Breast epithelium (tissue), 4 donors: Measurements from ENCODE around the gene FLT3LG. TPM values are rescaled to one million over a fixed set of nuclear protein-coding genes. Genes with fewer than 3 reads are reported as not detected.

Source experiments
- DNase-seq, 2 donors: peaks; one replicate each; pipeline ENCODE4 v3.0.0-alpha.2; 2019; ENCODE audit warnings: low spot score in 2 of 2
- H3K27ac ChIP-seq, 2 donors: fragments of 200-600 bp; sonication (generic) in 1 of 2; one replicate each; pipeline ENCODE4 v1.5.1; 2016 to 2019; ENCODE audit warnings: mild to moderate bottlenecking in 1 of 2
- H3K27me3 ChIP-seq, 2 donors: fragments of 200-600 bp; sonication (generic) in 1 of 2; one replicate each; pipeline versions ENCODE4 v1.5.1 to v1.6.0; 2017 to 2019; ENCODE audit warnings: control low read depth in 1 of 2, mild to moderate bottlenecking in 1 of 2
- H3K36me3 ChIP-seq: fragments of 200-600 bp; one replicate; pipeline ENCODE4 v1.5.1; 2019
- H3K4me1 ChIP-seq, 2 donors: fragments of 200-600 bp; sonication (generic); one replicate each; pipeline ENCODE4 v1.5.1; 2016 to 2019; ENCODE audit warnings: control low read depth in 1 of 2
- H3K4me3 ChIP-seq, 3 donors: fragments of 200-600 bp; sonication (generic); 1 replicate in 2 of 3; 2 replicates in 1 of 3; pipeline ENCODE4 v1.5.1; 2016 to 2019; ENCODE audit warnings: mild to moderate bottlenecking in 3 of 3, moderate library complexity in 2 of 3
- H3K9me3 ChIP-seq, 2 donors: fragments of 200-600 bp; sonication (generic) in 1 of 2; one replicate each; pipeline ENCODE4 v1.5.1; 2016 to 2019; ENCODE audit warnings: control low read depth in 1 of 2
- POLR2A ChIP-seq: fragments of 450-650 bp; IDR thresholded peaks from one replicate; pipeline ENCODE4 v1.6.1; 2016; ENCODE audit warnings: antibody characterized with exemption, mild to moderate bottlenecking, moderate library complexity
- POLR2AphosphoS5 ChIP-seq, 3 donors: sonication (generic); formaldehyde crosslinking; IDR thresholded peaks; one replicate each; pipeline ENCODE4 v1.6.1; 2017; ENCODE audit warnings: antibody characterized with exemption in 3 of 3
- intact Hi-C: fragments of 100-400 bp; cut with DNase I; formaldehyde crosslinking; loops from one replicate; pipeline ENCODE4 v1.15.1; 2023; ENCODE audit warnings: low total_unique reads
- total RNA-seq, 3 donors: library from RNA; depleted of rRNA; stranded (reverse); fragments of >200 nt; gene quantifications; one replicate each; pipeline ENCODE4 v1.1.0, GENCODE V29; 2016
- TF ChIP-seq, protein P1 (sequence below), 3 donors: fragments of 450-650 bp; IDR thresholded peaks; one replicate each; pipeline ENCODE4 v1.5.1; 2016 to 2017; ENCODE audit warnings: antibody characterized with exemption in 3 of 3, mild to moderate bottlenecking in 3 of 3, moderate library complexity in 3 of 3

The FLT3LG gene
- total RNA-seq, 3 donors from 2014 or later, result 4.3 to 7.0 (median 4.6) TPM

DNA sequence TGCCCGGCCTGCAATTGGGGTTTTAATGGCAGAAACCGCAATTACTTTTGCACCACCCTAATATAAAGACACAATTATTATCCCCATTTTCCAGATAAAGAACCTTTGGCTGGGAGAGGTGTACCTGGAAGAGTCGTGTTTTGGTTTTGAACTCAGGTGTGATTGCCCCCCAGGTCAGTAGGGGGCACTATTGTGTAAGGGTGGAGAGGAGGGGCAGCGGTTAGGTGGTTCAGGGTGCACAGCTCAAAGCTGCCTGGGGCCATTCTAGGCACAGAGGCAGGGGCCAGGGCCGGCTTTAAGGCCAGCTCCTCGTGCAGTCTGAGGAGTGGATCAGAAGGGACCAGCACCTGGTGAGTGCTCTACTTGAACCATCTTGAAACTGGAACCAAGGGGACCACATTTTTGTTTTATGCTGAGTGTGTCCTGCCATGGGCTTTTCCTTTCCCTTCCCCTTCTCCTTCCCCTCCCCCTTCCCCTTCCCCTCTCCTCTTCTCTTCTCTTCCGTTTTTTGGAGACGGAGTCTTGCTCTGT lies 32.6 kb downstream of the FLT3LG start:
- no peak overlapping the region for H3K27ac ChIP-seq
- H3K4me1 ChIP-seq, result no peaks in the 10 kb centered on the region
- intact Hi-C loops, result loop anchor here (5.0 kb wide), 1 partner anchor 439 kb away; no protein-coding TSS in a partner anchor
- no peaks in the 10 kb centered on the region for H3K27me3 ChIP-seq
- TF ChIP-seq, protein P1, sequence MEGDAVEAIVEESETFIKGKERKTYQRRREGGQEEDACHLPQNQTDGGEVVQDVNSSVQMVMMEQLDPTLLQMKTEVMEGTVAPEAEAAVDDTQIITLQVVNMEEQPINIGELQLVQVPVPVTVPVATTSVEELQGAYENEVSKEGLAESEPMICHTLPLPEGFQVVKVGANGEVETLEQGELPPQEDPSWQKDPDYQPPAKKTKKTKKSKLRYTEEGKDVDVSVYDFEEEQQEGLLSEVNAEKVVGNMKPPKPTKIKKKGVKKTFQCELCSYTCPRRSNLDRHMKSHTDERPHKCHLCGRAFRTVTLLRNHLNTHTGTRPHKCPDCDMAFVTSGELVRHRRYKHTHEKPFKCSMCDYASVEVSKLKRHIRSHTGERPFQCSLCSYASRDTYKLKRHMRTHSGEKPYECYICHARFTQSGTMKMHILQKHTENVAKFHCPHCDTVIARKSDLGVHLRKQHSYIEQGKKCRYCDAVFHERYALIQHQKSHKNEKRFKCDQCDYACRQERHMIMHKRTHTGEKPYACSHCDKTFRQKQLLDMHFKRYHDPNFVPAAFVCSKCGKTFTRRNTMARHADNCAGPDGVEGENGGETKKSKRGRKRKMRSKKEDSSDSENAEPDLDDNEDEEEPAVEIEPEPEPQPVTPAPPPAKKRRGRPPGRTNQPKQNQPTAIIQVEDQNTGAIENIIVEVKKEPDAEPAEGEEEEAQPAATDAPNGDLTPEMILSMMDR (IDR thresholded peaks at IDR 0.05), result peak; percentile 42 to 75 (median 61)
- no peak for TF ChIP-seq POLR2AphosphoS5 (IDR thresholded peaks at IDR 0.05)
- no peak overlapping the region for H3K4me3 ChIP-seq
- DNase-seq, result no peak
- no peaks in the 10 kb centered on the region for H3K9me3 ChIP-seq
- H3K36me3 ChIP-seq, result no peaks in the 10 kb centered on the region

DNA sequence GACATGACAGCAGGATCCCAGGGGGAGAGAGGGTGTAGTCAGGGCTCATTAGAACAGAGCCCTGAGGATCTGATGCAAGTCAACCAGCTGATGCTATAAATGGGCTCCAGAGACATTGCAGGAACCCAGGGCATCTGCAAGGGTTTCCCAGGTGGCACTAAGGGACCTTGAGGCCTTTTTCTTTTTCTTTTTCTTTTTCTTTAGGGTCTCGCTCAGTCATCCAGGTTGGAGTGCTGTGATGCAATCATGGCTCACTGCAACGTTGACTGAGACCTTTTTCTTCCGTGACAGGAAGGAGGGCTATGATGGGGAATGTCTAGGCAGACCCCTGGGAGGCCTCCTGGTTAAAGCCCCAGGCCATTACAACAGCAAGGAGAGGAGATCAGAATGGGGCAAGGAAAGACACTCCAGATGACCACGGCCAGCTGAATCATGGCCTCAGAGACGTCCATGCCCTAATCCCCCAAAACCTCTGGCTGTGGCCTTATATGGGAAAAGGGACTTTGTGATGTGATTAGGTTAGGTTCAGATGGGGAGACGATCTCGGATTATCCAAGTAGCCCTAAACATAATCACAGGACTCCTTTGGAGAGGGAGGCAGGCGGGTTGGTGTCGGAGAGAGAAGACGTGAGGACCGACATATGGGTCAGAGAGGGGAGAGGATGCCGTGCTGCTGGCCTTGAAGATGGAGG lies 33.9 kb downstream of the FLT3LG start:
- Histone ChIP-seq H3K4me1 (no peaks in the 10 kb centered on the region), H3K27ac (no peak overlapping the region), H3K9me3 (no peaks in the 10 kb centered on the region), H3K27me3 (no peaks in the 10 kb centered on the region), H3K36me3 (no peaks in the 10 kb centered on the region), H3K4me3 (no peak overlapping the region)
- DNase-seq, result no peak
- intact Hi-C loops, result loop anchor here (1.0 to 5.0 kb wide), 2 partner anchors 25 to 441 kb away; no protein-coding TSS in a partner anchor
- TF ChIP-seq POLR2A (no peak), POLR2AphosphoS5 (IDR thresholded peaks at IDR 0.05) (no peak)
- TF ChIP-seq, protein P1 (IDR thresholded peaks at IDR 0.05), result no peak

DNA sequence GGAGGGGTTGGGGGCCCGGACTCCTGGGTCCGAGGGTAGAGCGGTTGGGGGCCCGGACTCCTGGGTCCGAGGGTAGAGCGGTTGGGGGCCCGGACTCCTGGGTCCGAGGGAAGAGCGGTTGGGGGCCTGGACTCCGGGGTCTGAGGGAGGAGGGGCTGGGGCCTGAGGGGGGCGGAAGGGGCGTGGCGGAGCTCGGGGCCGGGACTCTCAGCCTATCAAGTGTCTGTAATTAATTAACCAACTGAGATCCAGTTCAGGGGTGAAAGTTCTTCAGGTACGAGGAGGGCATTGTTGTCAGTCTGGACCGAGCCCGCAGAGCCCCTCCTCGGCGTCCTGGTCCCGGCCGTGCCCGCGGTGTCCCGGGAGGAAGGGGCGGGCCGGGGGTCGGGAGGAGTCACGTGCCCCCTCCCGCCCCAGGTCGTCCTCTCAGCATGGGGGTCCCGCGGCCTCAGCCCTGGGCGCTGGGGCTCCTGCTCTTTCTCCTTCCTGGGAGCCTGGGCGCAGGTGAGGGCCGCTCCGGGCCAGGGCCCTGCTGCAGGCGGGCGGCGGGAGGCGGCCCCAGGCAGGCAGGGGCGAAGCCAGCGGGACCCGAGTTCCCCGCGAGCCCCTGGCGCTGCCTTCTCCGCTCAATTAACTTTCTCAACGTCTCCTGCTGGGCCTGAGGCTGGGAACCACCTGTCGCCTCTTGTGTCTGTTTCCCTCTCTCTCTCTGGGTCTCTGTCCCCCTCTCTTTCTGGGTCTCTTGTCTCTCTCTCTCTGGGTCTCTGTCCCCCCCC lies 39.1 kb downstream of the FLT3LG start:
- no peaks in the 10 kb centered on the region for H3K9me3 ChIP-seq
- H3K27me3 ChIP-seq, result no peaks in the 10 kb centered on the region
- H3K36me3 ChIP-seq, result no peaks in the 10 kb centered on the region
- H3K27ac ChIP-seq, result peak overlapping the region; percentile 90 to 93
- TF ChIP-seq POLR2A, result no peak
- TF ChIP-seq, protein P1 (IDR thresholded peaks at IDR 0.05), result no peak
- no peaks in the 10 kb centered on the region for H3K4me1 ChIP-seq
- H3K4me3 ChIP-seq, result peak overlapping the region; percentile 83 to 98 (median 86)
- intact Hi-C loops, result no loop called here
- DNase-seq, result no peak

DNA sequence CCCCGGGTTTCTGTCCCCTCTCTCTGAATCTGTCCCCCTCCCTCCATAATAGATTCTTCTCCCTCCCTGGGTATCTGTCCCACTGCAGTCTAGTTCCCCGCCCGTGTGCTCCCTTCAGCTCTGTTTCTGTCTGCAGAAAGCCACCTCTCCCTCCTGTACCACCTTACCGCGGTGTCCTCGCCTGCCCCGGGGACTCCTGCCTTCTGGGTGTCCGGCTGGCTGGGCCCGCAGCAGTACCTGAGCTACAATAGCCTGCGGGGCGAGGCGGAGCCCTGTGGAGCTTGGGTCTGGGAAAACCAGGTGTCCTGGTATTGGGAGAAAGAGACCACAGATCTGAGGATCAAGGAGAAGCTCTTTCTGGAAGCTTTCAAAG lies 39.7 kb downstream of the FLT3LG start:
- peak overlapping the region; percentile 90 to 93 for H3K27ac ChIP-seq
- no peaks in the 10 kb centered on the region for H3K27me3 ChIP-seq
- intact Hi-C loops, result no loop called here
- no peaks in the 10 kb centered on the region for H3K36me3 ChIP-seq
- TF ChIP-seq POLR2A (no peak), POLR2AphosphoS5 (IDR thresholded peaks at IDR 0.05) (no peak)
- TF ChIP-seq, protein P1 (IDR thresholded peaks at IDR 0.05), result no peak
- DNase-seq, result no peak
- H3K4me1 ChIP-seq, result no peaks in the 10 kb centered on the region
- no peaks in the 10 kb centered on the region for H3K9me3 ChIP-seq
- peak overlapping the region; percentile 83 to 98 (median 86) for H3K4me3 ChIP-seq

DNA sequence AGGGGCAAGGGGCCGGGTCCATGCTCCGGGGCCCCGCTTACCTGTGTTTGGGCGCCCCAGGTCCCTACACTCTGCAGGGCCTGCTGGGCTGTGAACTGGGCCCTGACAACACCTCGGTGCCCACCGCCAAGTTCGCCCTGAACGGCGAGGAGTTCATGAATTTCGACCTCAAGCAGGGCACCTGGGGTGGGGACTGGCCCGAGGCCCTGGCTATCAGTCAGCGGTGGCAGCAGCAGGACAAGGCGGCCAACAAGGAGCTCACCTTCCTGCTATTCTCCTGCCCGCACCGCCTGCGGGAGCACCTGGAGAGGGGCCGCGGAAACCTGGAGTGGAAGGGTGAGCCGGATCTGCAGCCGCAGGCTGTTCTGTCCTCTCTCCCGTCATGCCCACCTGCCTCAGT lies 40.1 kb downstream of the FLT3LG start:
- TF ChIP-seq, protein P1 (IDR thresholded peaks at IDR 0.05), result no peak
- no peak for TF ChIP-seq POLR2AphosphoS5 (IDR thresholded peaks at IDR 0.05)
- no peak for TF ChIP-seq POLR2A
- no peaks in the 10 kb centered on the region for H3K4me1 ChIP-seq
- H3K27me3 ChIP-seq, result no peaks in the 10 kb centered on the region
- intact Hi-C loops, result no loop called here
- H3K27ac ChIP-seq, result peak overlapping the region; percentile 90 to 93
- H3K4me3 ChIP-seq, result peak overlapping the region; percentile 83 to 98 (median 86)
- no peaks in the 10 kb centered on the region for H3K36me3 ChIP-seq
- H3K9me3 ChIP-seq, result no peaks in the 10 kb centered on the region
- DNase-seq, result no peak
